Kidney glomerular epithelial cell (primary cell): ENCODE measurements around the gene HEATR5A.
"Not testable (repeated sequence)": the region's sequence is repeated elsewhere in the genome, so short reads cannot be mapped to it uniquely, and the experiment has no call there.

Source experiments
- DNase-seq: peaks from one replicate; lab custom pipeline; 2025; lab: John Stamatoyannopoulos, UW

Gene HEATR5A

GRCh38 chr14:31283578-31284252 lies 136.6 kb downstream of the HEATR5A start:
- no peak for DNase-seq

- DNase-seq, result no peak
Observed at GRCh38 chr14:31283153-31283552, 137.2 kb downstream of the HEATR5A start.

- no peak for DNase-seq
Observed at GRCh38 chr14:31280871-31281220, 139.5 kb downstream of the HEATR5A start.

GRCh38 chr14:31280132-31280870 lies 140.0 kb downstream of the HEATR5A start:
- no peak for DNase-seq

GRCh38 chr14:31278883-31279282 lies 141.5 kb downstream of the HEATR5A start:
- no peak for DNase-seq

GRCh38 chr14:31277085-31277484 lies 143.3 kb downstream of the HEATR5A start:
- DNase-seq, result no peak

- DNase-seq, result not testable (repeated sequence)
Observed at GRCh38 chr14:31276417-31276816, 143.9 kb downstream of the HEATR5A start.

GRCh38 chr14:31275731-31276130 lies 144.6 kb downstream of the HEATR5A start:
- DNase-seq, result no peak

GRCh38 chr14:31271648-31272047 lies 148.7 kb downstream of the HEATR5A start:
- DNase-seq, result no peak

GRCh38 chr14:31270196-31270772 lies 150.1 kb downstream of the HEATR5A start:
- DNase-seq, result no peak

GRCh38 chr14:31269634-31270195 lies 150.6 kb downstream of the HEATR5A start:
- no peak for DNase-seq

- no peak for DNase-seq
Observed at GRCh38 chr14:31268216-31268615, 152.1 kb downstream of the HEATR5A start.

GRCh38 chr14:31266437-31267331 lies 153.7 kb downstream of the HEATR5A start:
- DNase-seq, result no peak

- no peak for DNase-seq
Observed at GRCh38 chr14:31265701-31266398, 154.5 kb downstream of the HEATR5A start.

- DNase-seq, result peak; percentile 99
Observed at GRCh38 chr14:31263485-31264133, 156.7 kb downstream of the HEATR5A start.

- peak; percentile 64 for DNase-seq
Observed at GRCh38 chr14:31261859-31262731, 158.3 kb downstream of the HEATR5A start.

GRCh38 chr14:31261523-31261858 lies 158.9 kb downstream of the HEATR5A start:
- no peak for DNase-seq

- DNase-seq, result not testable (repeated sequence)
Observed at GRCh38 chr14:31259040-31259435, 161.3 kb downstream of the HEATR5A start.

GRCh38 chr14:31258427-31259039 lies 161.8 kb downstream of the HEATR5A start:
- no peak for DNase-seq
